ENCODE results near the gene CHMP2B.

DNA sequence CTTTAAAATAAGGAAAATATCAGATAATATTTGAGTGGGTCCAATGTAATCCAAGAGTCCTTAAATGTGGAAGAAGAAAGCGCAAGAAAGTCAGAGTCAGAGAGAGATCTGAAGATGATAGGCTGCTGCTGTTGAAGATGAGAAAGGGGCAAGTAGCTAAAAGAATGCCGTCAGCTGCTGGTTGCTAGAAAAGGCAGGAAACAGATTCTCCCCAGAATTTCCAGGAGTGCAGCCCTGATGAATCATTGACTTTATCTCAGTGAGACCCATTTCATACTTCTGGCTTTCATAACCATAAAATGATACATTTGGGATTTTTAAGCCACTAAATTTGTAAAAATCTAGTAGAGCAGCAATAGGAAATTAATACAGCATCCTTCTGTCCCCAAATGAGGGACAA is 7.5 kb upstream of the CHMP2B start:
- TF ChIP-seq, protein P1, sequence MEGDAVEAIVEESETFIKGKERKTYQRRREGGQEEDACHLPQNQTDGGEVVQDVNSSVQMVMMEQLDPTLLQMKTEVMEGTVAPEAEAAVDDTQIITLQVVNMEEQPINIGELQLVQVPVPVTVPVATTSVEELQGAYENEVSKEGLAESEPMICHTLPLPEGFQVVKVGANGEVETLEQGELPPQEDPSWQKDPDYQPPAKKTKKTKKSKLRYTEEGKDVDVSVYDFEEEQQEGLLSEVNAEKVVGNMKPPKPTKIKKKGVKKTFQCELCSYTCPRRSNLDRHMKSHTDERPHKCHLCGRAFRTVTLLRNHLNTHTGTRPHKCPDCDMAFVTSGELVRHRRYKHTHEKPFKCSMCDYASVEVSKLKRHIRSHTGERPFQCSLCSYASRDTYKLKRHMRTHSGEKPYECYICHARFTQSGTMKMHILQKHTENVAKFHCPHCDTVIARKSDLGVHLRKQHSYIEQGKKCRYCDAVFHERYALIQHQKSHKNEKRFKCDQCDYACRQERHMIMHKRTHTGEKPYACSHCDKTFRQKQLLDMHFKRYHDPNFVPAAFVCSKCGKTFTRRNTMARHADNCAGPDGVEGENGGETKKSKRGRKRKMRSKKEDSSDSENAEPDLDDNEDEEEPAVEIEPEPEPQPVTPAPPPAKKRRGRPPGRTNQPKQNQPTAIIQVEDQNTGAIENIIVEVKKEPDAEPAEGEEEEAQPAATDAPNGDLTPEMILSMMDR (IDR thresholded peaks at IDR 0.05; ENCODE audit: low read depth, low read length, missing input control): no peak
- no peak for TF ChIP-seq SP1 (IDR thresholded peaks at IDR 0.05)
- no peak for TF ChIP-seq NR2F2 (IDR thresholded peaks at IDR 0.05)
- TF ChIP-seq, protein P2, sequence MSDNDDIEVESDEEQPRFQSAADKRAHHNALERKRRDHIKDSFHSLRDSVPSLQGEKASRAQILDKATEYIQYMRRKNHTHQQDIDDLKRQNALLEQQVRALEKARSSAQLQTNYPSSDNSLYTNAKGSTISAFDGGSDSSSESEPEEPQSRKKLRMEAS (IDR thresholded peaks at IDR 0.05): no peak
- TF ChIP-seq, protein P3, sequence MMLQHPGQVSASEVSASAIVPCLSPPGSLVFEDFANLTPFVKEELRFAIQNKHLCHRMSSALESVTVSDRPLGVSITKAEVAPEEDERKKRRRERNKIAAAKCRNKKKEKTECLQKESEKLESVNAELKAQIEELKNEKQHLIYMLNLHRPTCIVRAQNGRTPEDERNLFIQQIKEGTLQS (IDR thresholded peaks at IDR 0.05): no peak
- TF ChIP-seq, protein P4, sequence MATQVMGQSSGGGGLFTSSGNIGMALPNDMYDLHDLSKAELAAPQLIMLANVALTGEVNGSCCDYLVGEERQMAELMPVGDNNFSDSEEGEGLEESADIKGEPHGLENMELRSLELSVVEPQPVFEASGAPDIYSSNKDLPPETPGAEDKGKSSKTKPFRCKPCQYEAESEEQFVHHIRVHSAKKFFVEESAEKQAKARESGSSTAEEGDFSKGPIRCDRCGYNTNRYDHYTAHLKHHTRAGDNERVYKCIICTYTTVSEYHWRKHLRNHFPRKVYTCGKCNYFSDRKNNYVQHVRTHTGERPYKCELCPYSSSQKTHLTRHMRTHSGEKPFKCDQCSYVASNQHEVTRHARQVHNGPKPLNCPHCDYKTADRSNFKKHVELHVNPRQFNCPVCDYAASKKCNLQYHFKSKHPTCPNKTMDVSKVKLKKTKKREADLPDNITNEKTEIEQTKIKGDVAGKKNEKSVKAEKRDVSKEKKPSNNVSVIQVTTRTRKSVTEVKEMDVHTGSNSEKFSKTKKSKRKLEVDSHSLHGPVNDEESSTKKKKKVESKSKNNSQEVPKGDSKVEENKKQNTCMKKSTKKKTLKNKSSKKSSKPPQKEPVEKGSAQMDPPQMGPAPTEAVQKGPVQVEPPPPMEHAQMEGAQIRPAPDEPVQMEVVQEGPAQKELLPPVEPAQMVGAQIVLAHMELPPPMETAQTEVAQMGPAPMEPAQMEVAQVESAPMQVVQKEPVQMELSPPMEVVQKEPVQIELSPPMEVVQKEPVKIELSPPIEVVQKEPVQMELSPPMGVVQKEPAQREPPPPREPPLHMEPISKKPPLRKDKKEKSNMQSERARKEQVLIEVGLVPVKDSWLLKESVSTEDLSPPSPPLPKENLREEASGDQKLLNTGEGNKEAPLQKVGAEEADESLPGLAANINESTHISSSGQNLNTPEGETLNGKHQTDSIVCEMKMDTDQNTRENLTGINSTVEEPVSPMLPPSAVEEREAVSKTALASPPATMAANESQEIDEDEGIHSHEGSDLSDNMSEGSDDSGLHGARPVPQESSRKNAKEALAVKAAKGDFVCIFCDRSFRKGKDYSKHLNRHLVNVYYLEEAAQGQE (IDR thresholded peaks at IDR 0.05): no peak
- no peak for TF ChIP-seq FOXA1 (IDR thresholded peaks at IDR 0.05)
- TF ChIP-seq EGR1 (IDR thresholded peaks at IDR 0.05; ENCODE audit: low read depth in 2 of 2): no peak
- TF ChIP-seq YY1 (IDR thresholded peaks at IDR 0.05): no peak
- no peak for TF ChIP-seq RAD21 (IDR thresholded peaks at IDR 0.05)
- no peak for TF ChIP-seq RXRA (IDR thresholded peaks at IDR 0.05)
- no peak for TF ChIP-seq TAF1 (conservative IDR thresholded peaks at IDR 0.05)
- no peak for TF ChIP-seq GABPA (IDR thresholded peaks at IDR 0.05 in 1 of 2, conservative IDR thresholded peaks at IDR 0.05 in 1 of 2)

All from liver (tissue), 3 donors.